ENCODE results near the gene SLC32A1. TPM values are rescaled to one million over a fixed set of nuclear protein-coding genes. Genes with fewer than 3 reads are reported as not detected.

SLC32A1 gene
- total RNA-seq, 1 donor = not detected

- Histone ChIP-seq H3K27ac (ENCODE audit: low read depth, low read length) (no peak overlapping the region), H3K36me3 (ENCODE audit: insufficient read depth, low read length) (peaks cover 22% of the 10 kb centered on the region), H3K27me3 (ENCODE audit: insufficient read depth, low read length) (no peaks in the 10 kb centered on the region), H3K4me2 (ENCODE audit: insufficient read depth, low read length) (no peak overlapping the region), H3K4me3 (ENCODE audit: insufficient read depth, low read length) (no peak overlapping the region), H3K4me1 (ENCODE audit: insufficient read depth, low read length) (peaks cover 3% of the 10 kb centered on the region), H2AFZ (ENCODE audit: low read length) (no peak overlapping the region), H3K79me2 (ENCODE audit: insufficient read depth, low read length) (no peaks in the 10 kb centered on the region), H4K20me1 (ENCODE audit: insufficient read depth, low read length) (no peaks in the 10 kb centered on the region), H3K9me3 (ENCODE audit: low read depth, low read length) (no peaks in the 10 kb centered on the region)
- DNase-seq (ENCODE audit: insufficient read length, low spot score, missing footprints) = no peak
- TF ChIP-seq CTCF (IDR thresholded peaks at IDR 0.05; ENCODE audit: extremely low read depth, low read depth, low read length) = no peak
Observed at GRCh38 chr20:38770970-38771369, 46.7 kb downstream of the SLC32A1 start.

GRCh38 chr20:38771621-38772020 is 47.3 kb downstream of the SLC32A1 start:
- H3K4me3 ChIP-seq (ENCODE audit: insufficient read depth, low read length) = no peak overlapping the region
- no peak for TF ChIP-seq CTCF (IDR thresholded peaks at IDR 0.05; ENCODE audit: extremely low read depth, low read depth, low read length)
- no peak for DNase-seq (ENCODE audit: insufficient read length, low spot score, missing footprints)
- H3K4me1 ChIP-seq (ENCODE audit: insufficient read depth, low read length) = no peaks in the 10 kb centered on the region
- H3K27me3 ChIP-seq (ENCODE audit: insufficient read depth, low read length) = no peaks in the 10 kb centered on the region
- peaks cover 22% of the 10 kb centered on the region for H3K36me3 ChIP-seq (ENCODE audit: insufficient read depth, low read length)
- H3K4me2 ChIP-seq (ENCODE audit: insufficient read depth, low read length) = no peak overlapping the region
- H3K79me2 ChIP-seq (ENCODE audit: insufficient read depth, low read length) = no peaks in the 10 kb centered on the region
- H3K27ac ChIP-seq (ENCODE audit: low read depth, low read length) = no peak overlapping the region
- H4K20me1 ChIP-seq (ENCODE audit: insufficient read depth, low read length) = no peaks in the 10 kb centered on the region
- H2AFZ ChIP-seq (ENCODE audit: low read length) = no peak overlapping the region
- H3K9me3 ChIP-seq (ENCODE audit: low read depth, low read length) = no peaks in the 10 kb centered on the region

- no peak for TF ChIP-seq CTCF (IDR thresholded peaks at IDR 0.05; ENCODE audit: extremely low read depth, low read depth, low read length)
- no peaks in the 10 kb centered on the region for H3K4me1 ChIP-seq (ENCODE audit: insufficient read depth, low read length)
Observed at GRCh38 chr20:38774167-38774566, 49.9 kb downstream of the SLC32A1 start.

GRCh38 chr20:38776363-38776762 is 52.1 kb downstream of the SLC32A1 start:
- no peak for TF ChIP-seq CTCF (IDR thresholded peaks at IDR 0.05; ENCODE audit: extremely low read depth, low read depth, low read length)
- no peak overlapping the region for H3K4me3 ChIP-seq (ENCODE audit: insufficient read depth, low read length)
- no peaks in the 10 kb centered on the region for H3K27me3 ChIP-seq (ENCODE audit: insufficient read depth, low read length)
- no peaks in the 10 kb centered on the region for H4K20me1 ChIP-seq (ENCODE audit: insufficient read depth, low read length)
- H2AFZ ChIP-seq (ENCODE audit: low read length) = no peak overlapping the region
- H3K9me3 ChIP-seq (ENCODE audit: low read depth, low read length) = no peaks in the 10 kb centered on the region
- H3K27ac ChIP-seq (ENCODE audit: low read depth, low read length) = no peak overlapping the region
- H3K79me2 ChIP-seq (ENCODE audit: insufficient read depth, low read length) = no peaks in the 10 kb centered on the region
- no peaks in the 10 kb centered on the region for H3K4me1 ChIP-seq (ENCODE audit: insufficient read depth, low read length)
- H3K4me2 ChIP-seq (ENCODE audit: insufficient read depth, low read length) = no peak overlapping the region
- no peak for DNase-seq (ENCODE audit: insufficient read length, low spot score, missing footprints)
- H3K36me3 ChIP-seq (ENCODE audit: insufficient read depth, low read length) = peaks cover 13% of the 10 kb centered on the region

More at GRCh38 chr20:38774167-38774566, 49.9 kb downstream of the SLC32A1 start:
- H3K79me2 ChIP-seq (ENCODE audit: insufficient read depth, low read length) = no peaks in the 10 kb centered on the region
- no peaks in the 10 kb centered on the region for H4K20me1 ChIP-seq (ENCODE audit: insufficient read depth, low read length)
- H3K36me3 ChIP-seq (ENCODE audit: insufficient read depth, low read length) = peaks cover 16% of the 10 kb centered on the region
- no peaks in the 10 kb centered on the region for H3K9me3 ChIP-seq (ENCODE audit: low read depth, low read length)
- H3K27me3 ChIP-seq (ENCODE audit: insufficient read depth, low read length) = no peaks in the 10 kb centered on the region
- no peak overlapping the region for H3K4me3 ChIP-seq (ENCODE audit: insufficient read depth, low read length)
- no peak for DNase-seq (ENCODE audit: insufficient read length, low spot score, missing footprints)
- no peak overlapping the region for H3K27ac ChIP-seq (ENCODE audit: low read depth, low read length)
- H3K4me2 ChIP-seq (ENCODE audit: insufficient read depth, low read length) = no peak overlapping the region
- H2AFZ ChIP-seq (ENCODE audit: low read length) = no peak overlapping the region

Small RNA genes within 50 kb of the gene (small RNA-seq; reads per million reads assigned to genes)
- gene RF00017 = not detected

Other genes with a start within 250 kb of the SLC32A1 start
- gene ADIG, start 143.3 kb upstream of the SLC32A1 start, total RNA-seq = not detected in 2 replicates
- gene ARHGAP40, start 122.7 kb upstream of the SLC32A1 start, total RNA-seq = not detected in 2 replicates
- 5.8 and 6.2 TPM in 2 replicates for gene ACTR5, start 24.0 kb downstream of the SLC32A1 start, total RNA-seq
- gene PPP1R16B, start 81.2 kb downstream of the SLC32A1 start, total RNA-seq = not detected in 2 replicates
- 1.8 and 2.2 TPM in 2 replicates for gene FAM83D, start 201.9 kb downstream of the SLC32A1 start, total RNA-seq
- gene DHX35, start 237.9 kb downstream of the SLC32A1 start, total RNA-seq = 9.7 and 10.5 TPM in 2 replicates